Heart left ventricle (tissue), 13 donors: ENCODE results near the gene ITK.

Experiments
- POLR2A ChIP-seq, 2 donors: fragments of 450-650 bp; IDR thresholded peaks; one replicate each; pipeline ENCODE4 v1.6.1; 2017; ENCODE audit warnings: antibody characterized with exemption in 2 of 2, mild to moderate bottlenecking in 2 of 2, moderate library complexity in 2 of 2
- TF ChIP-seq, protein P1 (sequence below), 12 donors: fragments of 200-600 bp; sonication (generic) in 4 of 12; IDR thresholded peaks; one replicate each; pipeline versions ENCODE4 v1.5.0 to v1.8.0; 2018 to 2022; ENCODE audit warnings: antibody characterized with exemption in 12 of 12, mild to moderate bottlenecking in 5 of 12
- donor health status: ischemic (EF 13 %, LVEDD 7.1; RV severe dilation, severe dysfunction).
- donor health status: DM: no; HTN: yes; CAD: no.
- donor health status: DM: no; HTN: no; CAD: no.
- donor health status: ischemic (EF 25% LVEDD 6.9; RV normal size, moderate dysfunction).
- donor health status: ischemic (EF 25% LVEDD 5.7; RV mildly dilated, moderate dysfunction).
- donor health status: ischemic (EF 35%, LVEDD 5.7; RV mildly dilated, moderate dysfunction).
- donor health status: nonischemic (EF 11% LVEDD 7.7; RV severe dilation, severe dysfunction).
- donor health status: DM: yes; HTN: yes; CAD: no.
- donor health status: PGD.
- donor health status: ischemic (EF 29% LVEDD 5.4; RV normal size, mild dysfunction).
- donor health status: nonischemic (EF 23%, LVEDD 6.1; RV moderate dilation, normal function).

DNA sequence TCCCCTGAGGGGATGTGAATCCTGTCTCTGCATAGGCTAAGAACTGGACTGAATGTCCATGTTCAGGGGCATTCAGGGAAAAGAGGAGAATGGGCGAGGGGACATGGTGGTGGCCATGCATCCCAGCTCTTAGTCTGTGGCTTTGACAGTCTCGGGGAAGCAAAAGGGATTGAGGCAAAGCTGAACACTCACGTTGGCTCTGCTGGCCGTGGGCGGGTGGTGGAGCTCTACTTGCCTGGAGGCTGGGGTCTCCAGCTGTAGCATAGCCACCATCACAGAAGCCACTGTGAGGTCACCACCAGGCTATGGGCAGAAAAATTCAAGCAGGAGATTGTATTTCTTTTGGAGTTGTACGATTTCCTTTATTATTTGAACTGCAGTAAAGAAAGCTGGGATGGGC lies 18.6 kb upstream of the ITK start:
- TF ChIP-seq, protein P1, sequence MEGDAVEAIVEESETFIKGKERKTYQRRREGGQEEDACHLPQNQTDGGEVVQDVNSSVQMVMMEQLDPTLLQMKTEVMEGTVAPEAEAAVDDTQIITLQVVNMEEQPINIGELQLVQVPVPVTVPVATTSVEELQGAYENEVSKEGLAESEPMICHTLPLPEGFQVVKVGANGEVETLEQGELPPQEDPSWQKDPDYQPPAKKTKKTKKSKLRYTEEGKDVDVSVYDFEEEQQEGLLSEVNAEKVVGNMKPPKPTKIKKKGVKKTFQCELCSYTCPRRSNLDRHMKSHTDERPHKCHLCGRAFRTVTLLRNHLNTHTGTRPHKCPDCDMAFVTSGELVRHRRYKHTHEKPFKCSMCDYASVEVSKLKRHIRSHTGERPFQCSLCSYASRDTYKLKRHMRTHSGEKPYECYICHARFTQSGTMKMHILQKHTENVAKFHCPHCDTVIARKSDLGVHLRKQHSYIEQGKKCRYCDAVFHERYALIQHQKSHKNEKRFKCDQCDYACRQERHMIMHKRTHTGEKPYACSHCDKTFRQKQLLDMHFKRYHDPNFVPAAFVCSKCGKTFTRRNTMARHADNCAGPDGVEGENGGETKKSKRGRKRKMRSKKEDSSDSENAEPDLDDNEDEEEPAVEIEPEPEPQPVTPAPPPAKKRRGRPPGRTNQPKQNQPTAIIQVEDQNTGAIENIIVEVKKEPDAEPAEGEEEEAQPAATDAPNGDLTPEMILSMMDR (IDR thresholded peaks at IDR 0.05), result no peak
- no peak for TF ChIP-seq POLR2A (IDR thresholded peaks at IDR 0.05)
